Hepatocyte (in vitro differentiated cells): ENCODE data around the gene CREB5. TPM values are rescaled to one million over a fixed set of nuclear protein-coding genes. Genes with fewer than 3 reads are reported as not detected.

Source experiments
- DNase-seq: peaks from one replicate; pipeline ENCODE4 v3.0.0-alpha.2; 2016; ENCODE audit warnings: low spot score
- H2AFZ ChIP-seq: fragments of 200-600 bp; sonication (generic); 2 replicates; pipeline ENCODE4 v1.6.0; 2016; ENCODE audit warnings: antibody characterized with exemption, mild to moderate bottlenecking
- H3K27ac ChIP-seq: fragments of 200-600 bp; sonication (generic); 2 replicates; pipeline ENCODE4 v1.5.1; 2016; ENCODE audit warnings: mild to moderate bottlenecking
- H3K27me3 ChIP-seq: fragments of 200-600 bp; sonication (generic); 2 replicates; pipeline ENCODE4 v1.6.1; 2016
- H3K36me3 ChIP-seq: fragments of 200-600 bp; sonication (generic); replicated peaks from 2 replicates; pipeline ENCODE4 v1.5.1; 2016; ENCODE audit warnings: low read depth; ENCODE audit not compliant: insufficient read depth
- H3K4me1 ChIP-seq: fragments of 200-600 bp; sonication (generic); 2 replicates; pipeline ENCODE4 v1.5.1; 2016; ENCODE audit warnings: mild to moderate bottlenecking, moderate library complexity; ENCODE audit not compliant: insufficient read depth
- H3K4me2 ChIP-seq: fragments of 200-600 bp; sonication (generic); 2 replicates; pipeline ENCODE4 v1.6.0; 2016
- H3K4me3 ChIP-seq: fragments of 200-600 bp; sonication (generic); 2 replicates; pipeline ENCODE4 v1.5.1; 2016; ENCODE audit warnings: mild to moderate bottlenecking
- H3K79me2 ChIP-seq: fragments of 200-600 bp; sonication (generic); 2 replicates; pipeline ENCODE4 v1.6.0; 2017; ENCODE audit warnings: mild to moderate bottlenecking
- H3K9me2 ChIP-seq: fragments of 200-600 bp; sonication (generic); replicated peaks from 2 replicates; pipeline ENCODE4 v1.6.0; 2017; ENCODE audit warnings: mild to moderate bottlenecking; ENCODE audit not compliant: insufficient read depth
- H3K9me3 ChIP-seq: fragments of 200-600 bp; sonication (generic); 2 replicates; pipeline ENCODE4 v1.5.1; 2016; ENCODE audit warnings: low read depth, mild to moderate bottlenecking
- H4K20me1 ChIP-seq: fragments of 200-600 bp; sonication (generic); 2 replicates; pipeline ENCODE4 v1.6.0; 2016; ENCODE audit warnings: mild to moderate bottlenecking; ENCODE audit not compliant: insufficient read depth, poor library complexity, severe bottlenecking
- CTCF ChIP-seq: fragments of 200-600 bp; sonication (generic); IDR thresholded peaks from 2 replicates; pipeline ENCODE4 v1.5.1; 2016; ENCODE audit warnings: antibody characterized with exemption, mild to moderate bottlenecking; ENCODE audit not compliant: poor library complexity
- EZH2 ChIP-seq: fragments of 200-600 bp; sonication (generic); IDR thresholded peaks from 2 replicates; pipeline ENCODE4 v1.6.1; 2016; ENCODE audit warnings: antibody characterized with exemption, mild to moderate bottlenecking, borderline replicate concordance
- EZH2phosphoT487 ChIP-seq: fragments of 200-600 bp; sonication (generic); IDR thresholded peaks from one replicate; pipeline ENCODE4 v1.6.1; 2018; ENCODE audit warnings: antibody characterized with exemption, mild to moderate bottlenecking, low read depth, moderate library complexity; ENCODE audit not compliant: unreplicated experiment, severe bottlenecking
- WGBS: methylation state at CpG from one replicate; pipeline ENCODE4 v1.1.6; 2016; ENCODE audit warnings: low lambda C conversion rate; ENCODE audit errors: missing lambda C conversion rate; 5-methylcytosine and 5-hydroxymethylcytosine counted together
- polyA plus RNA-seq: library from polyadenylated mRNA; unstranded; fragments of >200 nt; fragmentation: Nextera tagmentation; extraction: Ambion mirVana; gene quantifications from 2 replicates; pipeline ENCODE4 v1.2.1, GENCODE V29; 2016
- total RNA-seq: library from RNA; depleted of rRNA; stranded (reverse); fragments of >200 nt; gene quantifications from 2 replicates; pipeline ENCODE4 v1.2.3, GENCODE V29; 2014

CREB5 gene
- total and polyA plus RNA-seq, 2 experiments from 2014 or later, result 14.0 to 27.9 TPM

- H3K27ac ChIP-seq, result no peak overlapping the region
- H3K4me1 ChIP-seq, result peaks cover 19% of the 10 kb centered on the region
- no peak overlapping the region for H3K4me2 ChIP-seq
- no peaks in the 10 kb centered on the region for H3K79me2 ChIP-seq
- no peak overlapping the region for H2AFZ ChIP-seq
- WGBS, result 81% methylated on average over 5 of the region's 5 CpGs
- TF ChIP-seq EZH2phosphoT487 (no peak), CTCF (no peak), EZH2 (no peak)
- no peaks in the 10 kb centered on the region for H3K36me3 ChIP-seq
- H3K4me3 ChIP-seq, result no peak overlapping the region
- H3K27me3 ChIP-seq, result no peaks in the 10 kb centered on the region
- no peaks in the 10 kb centered on the region for H4K20me1 ChIP-seq
- no peaks in the 10 kb centered on the region for H3K9me2 ChIP-seq
- no peaks in the 10 kb centered on the region for H3K9me3 ChIP-seq
- no peak for DNase-seq
Observed at GRCh38 chr7:28627263-28627653, 214.9 kb downstream of the CREB5 start.

GRCh38 chr7:28627896-28628295, 215.6 kb downstream of the CREB5 start:
- Histone ChIP-seq H3K4me3 (no peak overlapping the region), H4K20me1 (no peaks in the 10 kb centered on the region), H3K9me2 (no peaks in the 10 kb centered on the region), H3K79me2 (no peaks in the 10 kb centered on the region), H3K27ac (no peak overlapping the region), H3K27me3 (no peaks in the 10 kb centered on the region), H3K9me3 (no peaks in the 10 kb centered on the region), H2AFZ (no peak overlapping the region), H3K36me3 (no peaks in the 10 kb centered on the region), H3K4me1 (peaks cover 19% of the 10 kb centered on the region), H3K4me2 (no peak overlapping the region)
- TF ChIP-seq CTCF (no peak), EZH2phosphoT487 (no peak)
- DNase-seq, result no peak
- WGBS, result 78% methylated on average over 4 of the region's 4 CpGs

GRCh38 chr7:28629216-28629842, 217.0 kb downstream of the CREB5 start:
- TF ChIP-seq CTCF (no peak), EZH2 (no peak), EZH2phosphoT487 (no peak)
- H4K20me1 ChIP-seq, result no peaks in the 10 kb centered on the region
- 70% methylated on average over 4 of the region's 4 CpGs for WGBS
- peak overlapping the region; percentile 83 for H3K27ac ChIP-seq
- no peaks in the 10 kb centered on the region for H3K79me2 ChIP-seq
- DNase-seq, result peak; percentile 48
- peaks cover 19% of the 10 kb centered on the region for H3K4me1 ChIP-seq
- no peaks in the 10 kb centered on the region for H3K9me2 ChIP-seq
- H3K4me3 ChIP-seq, result no peak overlapping the region
- no peak overlapping the region for H3K4me2 ChIP-seq
- no peak overlapping the region for H2AFZ ChIP-seq
- H3K27me3 ChIP-seq, result no peaks in the 10 kb centered on the region
- no peaks in the 10 kb centered on the region for H3K9me3 ChIP-seq
- no peaks in the 10 kb centered on the region for H3K36me3 ChIP-seq
